ENCODE data around the gene NHLRC4. TPM values are rescaled to one million over a fixed set of nuclear protein-coding genes. Genes with fewer than 3 reads are reported as not detected.

The NHLRC4 gene
- total and polyA plus RNA-seq, 2 of the 13 experiments (the other 11 are each of a cell fraction or from before 2014, with no cell fraction given), result 0.40 to 0.59 TPM

DNA sequence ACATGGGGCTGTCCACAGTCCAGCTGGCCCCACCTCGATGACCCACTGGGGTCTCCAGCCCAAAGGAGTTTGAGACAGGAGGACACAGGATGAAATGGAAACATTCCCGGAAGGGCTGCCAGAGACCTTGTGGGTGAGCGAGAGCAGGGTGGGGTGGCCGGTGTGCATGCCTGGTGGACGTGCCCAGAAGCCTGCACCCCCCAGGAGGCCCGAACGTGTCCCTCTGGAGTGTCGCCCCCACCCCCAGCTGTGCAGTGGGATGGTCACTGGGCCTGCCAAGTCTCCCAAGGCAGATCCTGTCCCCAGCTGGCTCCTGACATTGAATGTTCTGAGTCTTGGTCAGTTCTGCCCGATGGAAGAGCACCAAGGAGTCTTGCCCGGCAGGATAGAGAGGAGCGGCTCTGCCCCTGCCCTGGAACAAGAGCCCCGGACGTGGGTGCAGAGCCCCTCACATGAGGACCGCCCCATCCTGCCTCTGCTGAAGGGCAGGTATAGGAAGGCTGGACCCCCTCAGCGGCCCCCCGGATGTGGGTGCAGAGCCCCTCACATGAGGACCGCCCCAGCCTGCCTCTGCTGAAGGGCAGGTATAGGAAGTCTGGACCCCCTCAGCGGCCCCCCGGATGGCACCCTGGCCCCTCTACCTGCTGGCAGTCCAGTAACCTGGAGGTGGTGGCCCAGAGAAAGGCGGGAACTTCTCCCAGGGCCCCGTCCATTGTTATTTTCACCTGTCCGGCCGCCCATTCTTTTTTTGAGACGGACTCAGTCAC, 42.3 kb upstream of the NHLRC4 start (continued):
- TF ChIP-seq, protein P1, sequence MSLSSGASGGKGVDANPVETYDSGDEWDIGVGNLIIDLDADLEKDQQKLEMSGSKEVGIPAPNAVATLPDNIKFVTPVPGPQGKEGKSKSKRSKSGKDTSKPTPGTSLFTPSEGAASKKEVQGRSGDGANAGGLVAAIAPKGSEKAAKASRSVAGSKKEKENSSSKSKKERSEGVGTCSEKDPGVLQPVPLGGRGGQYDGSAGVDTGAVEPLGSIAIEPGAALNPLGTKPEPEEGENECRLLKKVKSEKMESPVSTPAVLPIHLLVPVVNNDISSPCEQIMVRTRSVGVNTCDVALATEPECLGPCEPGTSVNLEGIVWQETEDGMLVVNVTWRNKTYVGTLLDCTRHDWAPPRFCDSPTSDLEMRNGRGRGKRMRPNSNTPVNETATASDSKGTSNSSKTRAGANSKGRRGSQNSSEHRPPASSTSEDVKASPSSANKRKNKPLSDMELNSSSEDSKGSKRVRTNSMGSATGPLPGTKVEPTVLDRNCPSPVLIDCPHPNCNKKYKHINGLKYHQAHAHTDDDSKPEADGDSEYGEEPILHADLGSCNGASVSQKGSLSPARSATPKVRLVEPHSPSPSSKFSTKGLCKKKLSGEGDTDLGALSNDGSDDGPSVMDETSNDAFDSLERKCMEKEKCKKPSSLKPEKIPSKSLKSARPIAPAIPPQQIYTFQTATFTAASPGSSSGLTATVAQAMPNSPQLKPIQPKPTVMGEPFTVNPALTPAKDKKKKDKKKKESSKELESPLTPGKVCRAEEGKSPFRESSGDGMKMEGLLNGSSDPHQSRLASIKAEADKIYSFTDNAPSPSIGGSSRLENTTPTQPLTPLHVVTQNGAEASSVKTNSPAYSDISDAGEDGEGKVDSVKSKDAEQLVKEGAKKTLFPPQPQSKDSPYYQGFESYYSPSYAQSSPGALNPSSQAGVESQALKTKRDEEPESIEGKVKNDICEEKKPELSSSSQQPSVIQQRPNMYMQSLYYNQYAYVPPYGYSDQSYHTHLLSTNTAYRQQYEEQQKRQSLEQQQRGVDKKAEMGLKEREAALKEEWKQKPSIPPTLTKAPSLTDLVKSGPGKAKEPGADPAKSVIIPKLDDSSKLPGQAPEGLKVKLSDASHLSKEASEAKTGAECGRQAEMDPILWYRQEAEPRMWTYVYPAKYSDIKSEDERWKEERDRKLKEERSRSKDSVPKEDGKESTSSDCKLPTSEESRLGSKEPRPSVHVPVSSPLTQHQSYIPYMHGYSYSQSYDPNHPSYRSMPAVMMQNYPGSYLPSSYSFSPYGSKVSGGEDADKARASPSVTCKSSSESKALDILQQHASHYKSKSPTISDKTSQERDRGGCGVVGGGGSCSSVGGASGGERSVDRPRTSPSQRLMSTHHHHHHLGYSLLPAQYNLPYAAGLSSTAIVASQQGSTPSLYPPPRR (CRISPR knock-in tag; IDR thresholded peaks at IDR 0.05; ENCODE audit: borderline replicate concordance), result no peak
- TF ChIP-seq SOX6 (IDR thresholded peaks at IDR 0.05) (no peak), SOX6 (CRISPR knock-in tag; IDR thresholded peaks at IDR 0.05) (no peak), ZNF432 (CRISPR knock-in tag; IDR thresholded peaks at IDR 0.05; ENCODE audit: borderline replicate concordance) (no peak), ZNF34 (CRISPR knock-in tag; IDR thresholded peaks at IDR 0.05; ENCODE audit: borderline replicate concordance) (no peak), RARA (CRISPR knock-in tag; IDR thresholded peaks at IDR 0.05) (no peak), POLR2G (IDR thresholded peaks at IDR 0.05; ENCODE audit: low read depth, low read length) (peak; percentile 46), AKAP8 (CRISPR knock-in tag; IDR thresholded peaks at IDR 0.05) (peak; percentile 97), AGO1 (IDR thresholded peaks at IDR 0.05; ENCODE audit: low read depth, low read length, poor library complexity, severe bottlenecking) (peak; percentile 93), RBM22 (optimal IDR thresholded peaks at IDR 0.05; ENCODE audit: low read length) (peak; percentile 84), SOX5 (CRISPR knock-in tag; IDR thresholded peaks at IDR 0.05; ENCODE audit: borderline replicate concordance) (no peak), MTF2 (CRISPR knock-in tag; IDR thresholded peaks at IDR 0.05; ENCODE audit: borderline replicate concordance) (no peak), ZNF430 (CRISPR knock-in tag; IDR thresholded peaks at IDR 0.05) (no peak), MED1 (CRISPR knock-in tag; IDR thresholded peaks at IDR 0.05) (no peak), ZNF570 (CRISPR knock-in tag; IDR thresholded peaks at IDR 0.05; ENCODE audit: borderline replicate concordance) (no peak), NR2F1 (CRISPR knock-in tag; IDR thresholded peaks at IDR 0.05) (no peak)
- TF ChIP-seq, protein P2, sequence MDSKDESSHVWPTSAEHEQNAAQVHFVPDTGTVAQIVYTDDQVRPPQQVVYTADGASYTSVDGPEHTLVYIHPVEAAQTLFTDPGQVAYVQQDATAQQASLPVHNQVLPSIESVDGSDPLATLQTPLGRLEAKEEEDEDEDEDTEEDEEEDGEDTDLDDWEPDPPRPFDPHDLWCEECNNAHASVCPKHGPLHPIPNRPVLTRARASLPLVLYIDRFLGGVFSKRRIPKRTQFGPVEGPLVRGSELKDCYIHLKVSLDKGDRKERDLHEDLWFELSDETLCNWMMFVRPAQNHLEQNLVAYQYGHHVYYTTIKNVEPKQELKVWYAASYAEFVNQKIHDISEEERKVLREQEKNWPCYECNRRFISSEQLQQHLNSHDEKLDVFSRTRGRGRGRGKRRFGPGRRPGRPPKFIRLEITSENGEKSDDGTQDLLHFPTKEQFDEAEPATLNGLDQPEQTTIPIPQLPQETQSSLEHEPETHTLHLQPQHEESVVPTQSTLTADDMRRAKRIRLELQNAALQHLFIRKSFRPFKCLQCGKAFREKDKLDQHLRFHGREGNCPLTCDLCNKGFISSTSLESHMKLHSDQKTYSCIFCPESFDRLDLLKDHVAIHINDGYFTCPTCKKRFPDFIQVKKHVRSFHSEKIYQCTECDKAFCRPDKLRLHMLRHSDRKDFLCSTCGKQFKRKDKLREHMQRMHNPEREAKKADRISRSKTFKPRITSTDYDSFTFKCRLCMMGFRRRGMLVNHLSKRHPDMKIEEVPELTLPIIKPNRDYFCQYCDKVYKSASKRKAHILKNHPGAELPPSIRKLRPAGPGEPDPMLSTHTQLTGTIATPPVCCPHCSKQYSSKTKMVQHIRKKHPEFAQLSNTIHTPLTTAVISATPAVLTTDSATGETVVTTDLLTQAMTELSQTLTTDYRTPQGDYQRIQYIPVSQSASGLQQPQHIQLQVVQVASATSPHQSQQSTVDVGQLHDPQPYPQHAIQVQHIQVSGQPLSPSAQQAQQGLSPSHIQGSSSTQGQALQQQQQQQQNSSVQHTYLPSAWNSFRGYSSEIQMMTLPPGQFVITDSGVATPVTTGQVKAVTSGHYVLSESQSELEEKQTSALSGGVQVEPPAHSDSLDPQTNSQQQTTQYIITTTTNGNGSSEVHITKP (CRISPR knock-in tag; IDR thresholded peaks at IDR 0.05; ENCODE audit: low read depth), result no peak
- TF ChIP-seq, protein P3, sequence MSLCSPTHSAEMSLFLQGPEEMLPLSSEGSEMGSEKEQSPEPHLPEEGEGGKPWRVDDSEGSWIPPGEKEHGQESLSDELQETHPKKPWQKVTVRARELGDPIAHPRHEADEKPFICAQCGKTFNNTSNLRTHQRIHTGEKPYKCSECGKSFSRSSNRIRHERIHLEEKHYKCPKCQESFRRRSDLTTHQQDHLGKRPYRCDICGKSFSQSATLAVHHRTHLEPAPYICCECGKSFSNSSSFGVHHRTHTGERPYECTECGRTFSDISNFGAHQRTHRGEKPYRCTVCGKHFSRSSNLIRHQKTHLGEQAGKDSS (CRISPR knock-in tag; IDR thresholded peaks at IDR 0.05; ENCODE audit: borderline replicate concordance, low read depth), result no peak
